Bronchial epithelial cell (primary cell): ENCODE measurements around the gene ATP5IF1. TPM values are rescaled to one million over a fixed set of nuclear protein-coding genes. Genes with fewer than 3 reads are reported as not detected.

Source experiments
- DNase-seq: peaks from one replicate; pipeline ENCODE4 v3.0.0-alpha.2; 2010; ENCODE audit warnings: low read depth
- FAIRE-seq: peaks from 2 replicates; lab custom pipeline; 2011; peaks lifted over from hg19 to GRCh38; lab: Jason Lieb, UNC
- H3K27me3 ChIP-seq: 2 replicates; pipeline ENCODE4 v1.5.1; 2011; ENCODE audit warnings: low read length; ENCODE audit not compliant: control insufficient read depth, insufficient read depth
- H3K36me3 ChIP-seq: 2 replicates; pipeline ENCODE4 v1.5.1; 2011; ENCODE audit warnings: low read length; ENCODE audit not compliant: control insufficient read depth, insufficient read depth
- H3K4me3 ChIP-seq: 2 replicates; pipeline ENCODE4 v1.5.1; 2011; ENCODE audit warnings: mild to moderate bottlenecking, low read depth, low read length, control low read depth
- CTCF ChIP-seq: IDR thresholded peaks from 2 replicates; pipeline ENCODE4 v1.5.1; 2011; ENCODE audit warnings: mild to moderate bottlenecking, moderate library complexity, low read length, control low read depth, inconsistent platforms; ENCODE audit not compliant: insufficient read depth, severe bottlenecking
- total RNA-seq: library from RNA; depleted of rRNA; stranded (reverse); fragments of >200 nt; gene quantifications from 2 replicates; pipeline ENCODE4 v1.2.1, GENCODE V29; 2014

Gene ATP5IF1
- total RNA-seq: 286 and 496 TPM in 2 replicates

- H3K27me3 ChIP-seq: no peaks in the 10 kb centered on the region
- no peaks in the 10 kb centered on the region for H3K36me3 ChIP-seq
- FAIRE-seq (peak; percentile 60), DNase-seq (peak; percentile 96)
- H3K4me3 ChIP-seq: peak within 1 kb of the TSS; percentile 53
- TF ChIP-seq CTCF: no peak
These were observed at the start of gene ATP5IF1 for GRCh38 chr1:28235755-28236655. ATP5IF1 (plus strand) TSS chr1:28236124; CDS start chr1:28236184, 60 bp downstream.

- Histone ChIP-seq H3K4me3 (no peak overlapping the region), H3K27me3 (no peaks in the 10 kb centered on the region), H3K36me3 (no peaks in the 10 kb centered on the region)
- no peak for TF ChIP-seq CTCF
- FAIRE-seq (no peak), DNase-seq (peak; percentile 46)
These were observed 45.5 kb upstream of the ATP5IF1 start for GRCh38 chr1:28190337-28190979.

DNA sequence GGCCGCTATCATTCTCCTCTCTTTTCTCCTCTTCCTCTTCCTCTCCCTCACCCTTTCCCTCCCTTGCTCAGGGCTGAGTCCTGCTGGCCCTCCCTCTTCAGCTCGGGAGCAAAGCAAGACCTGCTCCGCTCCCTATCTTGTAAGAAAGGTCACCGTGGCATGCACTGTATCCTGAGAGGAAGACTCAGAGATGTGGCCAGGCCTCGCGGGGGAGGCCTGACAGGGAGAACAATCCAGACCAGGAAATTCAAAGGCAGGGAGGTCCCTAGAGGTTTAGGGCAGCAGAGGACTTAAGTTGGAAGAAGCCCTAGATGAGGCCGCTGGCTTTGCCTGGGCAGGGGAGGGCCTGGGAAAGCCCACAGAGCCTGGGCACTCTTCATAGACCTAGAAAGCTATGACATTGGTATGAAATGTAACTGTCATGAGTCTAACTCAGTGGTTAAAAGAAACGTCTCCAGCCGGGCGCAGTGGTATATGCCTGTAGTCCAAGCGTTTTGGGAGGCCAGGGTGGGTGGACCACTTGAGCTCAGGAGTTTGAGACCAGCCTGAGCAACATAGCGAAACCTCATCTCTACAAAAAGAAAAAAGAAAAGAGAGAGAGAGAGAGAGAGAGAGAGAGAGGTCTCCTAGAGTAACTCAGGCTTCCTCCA, 44.8 kb upstream of the ATP5IF1 start:
- no peaks in the 10 kb centered on the region for H3K27me3 ChIP-seq
- TF ChIP-seq CTCF: no peak
- DNase-seq: no peak
- FAIRE-seq: no peak
- no peaks in the 10 kb centered on the region for H3K36me3 ChIP-seq
- H3K4me3 ChIP-seq: no peak overlapping the region

DNA sequence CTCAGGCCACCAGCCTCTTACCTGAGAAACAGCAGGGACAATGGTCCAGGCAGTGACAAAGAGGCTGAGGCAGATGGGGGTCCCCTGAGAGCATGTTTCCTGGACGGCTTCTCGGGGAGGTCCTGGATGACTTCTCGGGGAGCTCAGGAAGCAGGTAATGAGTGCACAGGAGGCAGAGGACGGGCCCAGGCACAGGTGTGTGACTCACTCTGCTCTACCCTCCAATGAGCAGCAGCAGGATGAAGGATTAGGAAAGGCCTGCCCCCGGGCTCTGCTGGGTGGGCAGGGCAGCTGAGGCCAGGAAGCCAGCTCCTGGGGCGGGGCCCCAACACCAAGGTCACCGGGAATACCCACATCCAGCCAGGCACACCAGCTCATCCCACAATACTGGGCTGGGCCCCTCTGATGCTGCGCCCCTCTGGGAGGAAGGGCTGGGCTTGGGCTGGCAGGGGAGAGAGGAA, 42.2 kb upstream of the ATP5IF1 start:
- Histone ChIP-seq H3K36me3 (no peaks in the 10 kb centered on the region), H3K4me3 (peak overlapping the region; percentile 30), H3K27me3 (no peaks in the 10 kb centered on the region)
- no peak for FAIRE-seq
- DNase-seq: peak; percentile 90
- TF ChIP-seq CTCF: no peak

DNA sequence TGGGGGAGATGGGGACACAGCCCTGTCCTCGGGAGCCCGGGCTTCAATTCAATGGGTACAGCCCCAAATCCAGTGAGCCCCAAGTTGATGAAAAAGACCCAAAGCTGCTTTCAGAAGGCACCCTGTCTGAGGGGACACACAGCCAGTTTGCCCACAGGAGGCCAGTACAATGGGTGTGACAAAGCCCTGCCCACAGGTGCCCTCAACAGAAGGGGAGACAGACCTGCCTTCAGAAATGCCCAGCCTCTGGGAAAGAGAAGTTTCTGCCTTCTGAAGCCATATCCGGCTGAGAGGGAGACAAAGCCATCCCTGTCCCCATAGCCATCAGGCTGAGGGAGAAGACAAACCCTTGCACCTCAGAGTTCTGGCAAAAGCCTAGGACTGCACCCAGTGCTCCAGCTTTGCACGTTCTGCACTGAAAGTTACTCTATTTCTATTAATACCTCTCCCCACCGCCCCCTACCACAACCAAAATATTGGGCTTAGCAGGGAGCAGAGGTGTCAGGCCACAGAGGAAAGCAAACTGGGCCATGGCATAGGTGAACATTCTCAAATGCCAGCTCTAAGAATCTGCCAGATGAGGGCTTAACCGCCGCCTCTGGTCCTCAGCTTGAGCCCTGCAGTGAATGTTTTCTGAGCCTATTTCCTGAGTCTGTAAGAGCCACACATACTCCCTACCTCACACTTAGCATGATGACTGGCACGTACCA, 41.4 kb upstream of the ATP5IF1 start:
- no peak for TF ChIP-seq CTCF
- DNase-seq (no peak), FAIRE-seq (no peak)
- H3K36me3 ChIP-seq: peaks cover 2% of the 10 kb centered on the region
- H3K27me3 ChIP-seq: no peaks in the 10 kb centered on the region
- no peak overlapping the region for H3K4me3 ChIP-seq
